HepG2 (cell line): Measurements from ENCODE around the gene CAMSAP2. TPM values are rescaled to one million over a fixed set of nuclear protein-coding genes. Genes with fewer than 3 reads are reported as not detected.

Experiments used
- BCL3 ChIP-seq: sonication (generic); formaldehyde crosslinking; IDR thresholded peaks from 2 replicates; pipeline ENCODE4 v1.5.1; 2020; ENCODE audit warnings: mild to moderate bottlenecking, missing genetic modification reagents, moderate library complexity
- CBX5 ChIP-seq: sonication (generic); formaldehyde crosslinking; IDR thresholded peaks from 2 replicates; pipeline ENCODE4 v1.4.0; 2020; ENCODE audit warnings: missing genetic modification reagents, borderline replicate concordance
- MXI1 ChIP-seq: IDR thresholded peaks from 3 replicates; pipeline ENCODE4 v1.6.1; 2012; ENCODE audit warnings: low read depth, low read length, inconsistent platforms, borderline replicate concordance
- RFX5 ChIP-seq: IDR thresholded peaks from 2 replicates; pipeline ENCODE4 v1.6.1; 2011; ENCODE audit warnings: low read depth, low read length, improper control_type of control experiment
- SMAD1 ChIP-seq: sonication (generic); formaldehyde crosslinking; IDR thresholded peaks from 2 replicates; pipeline ENCODE4 v1.4.0; 2020; ENCODE audit warnings: missing genetic modification reagents, low read depth, mild to moderate bottlenecking, borderline replicate concordance
- ZBTB42 ChIP-seq: sonication (generic); formaldehyde crosslinking; IDR thresholded peaks from 2 replicates; pipeline ENCODE4 v1.5.0; 2020; ENCODE audit warnings: mild to moderate bottlenecking, missing genetic modification reagents
- ZFAT ChIP-seq: sonication (generic); formaldehyde crosslinking; conservative IDR thresholded peaks from 2 replicates; pipeline ENCODE4 v1.8.1; 2023; ENCODE audit warnings: missing genetic modification reagents, inconsistent platforms
- ZNF292 ChIP-seq: sonication (generic); formaldehyde crosslinking; IDR thresholded peaks from 2 replicates; pipeline ENCODE4 v1.8.1; 2022; ENCODE audit warnings: mild to moderate bottlenecking, low read depth, missing genetic modification reagents, borderline replicate concordance
- ZNF619 ChIP-seq: sonication (generic); formaldehyde crosslinking; IDR thresholded peaks from 2 replicates; pipeline ENCODE4 v1.4.0; 2020; ENCODE audit warnings: mild to moderate bottlenecking, missing genetic modification reagents
- ZSCAN5A ChIP-seq: sonication (generic); formaldehyde crosslinking; IDR thresholded peaks from 2 replicates; pipeline ENCODE4 v1.8.0; 2022; ENCODE audit warnings: mild to moderate bottlenecking, missing genetic modification reagents, borderline replicate concordance
- polyA plus RNA-seq, 8 experiments: library from polyadenylated mRNA; depleted of rRNA in 3 of 8; stranded (reverse) in 7 of 8; unstranded in 1 of 8; fragments of >200 nt; fragmentation: Illumina TruSeq in 4 of 8; extraction: Trizol in 4 of 8; gene quantifications; 2 replicates each; pipeline versions ENCODE4 v1.2.1 to v1.2.3, GENCODE V29; 2011 to 2016; ENCODE audit warnings: low read depth in 4 of 8, missing spikeins in 1 of 8, mixed read lengths in 1 of 8; ENCODE audit not compliant: insufficient read depth in 1 of 8
- total RNA-seq, 5 experiments: library from RNA; depleted of rRNA; stranded (reverse); fragments of >200 nt; fragmentation: Illumina TruSeq; extraction: Trizol; gene quantifications; 2 replicates each; pipeline ENCODE4 v1.2.3, GENCODE V29; 2016; ENCODE audit warnings: low read depth in 1 of 5
- TF ChIP-seq, protein P1 (sequence below): sonication (generic); formaldehyde crosslinking; IDR thresholded peaks from 2 replicates; pipeline ENCODE4 v1.5.0; 2020; ENCODE audit warnings: mild to moderate bottlenecking, missing genetic modification reagents, borderline replicate concordance
- TF ChIP-seq, protein P2 (sequence below): sonication (generic); formaldehyde crosslinking; IDR thresholded peaks from 2 replicates; pipeline ENCODE4 v1.5.1; 2020; ENCODE audit warnings: mild to moderate bottlenecking, missing genetic modification reagents, borderline replicate concordance

CAMSAP2 gene
- total and polyA plus RNA-seq, 2 of the 13 experiments (the other 11 are each of a cell fraction or from before 2014, with no cell fraction given): 3.4 to 8.2 TPM

DNA sequence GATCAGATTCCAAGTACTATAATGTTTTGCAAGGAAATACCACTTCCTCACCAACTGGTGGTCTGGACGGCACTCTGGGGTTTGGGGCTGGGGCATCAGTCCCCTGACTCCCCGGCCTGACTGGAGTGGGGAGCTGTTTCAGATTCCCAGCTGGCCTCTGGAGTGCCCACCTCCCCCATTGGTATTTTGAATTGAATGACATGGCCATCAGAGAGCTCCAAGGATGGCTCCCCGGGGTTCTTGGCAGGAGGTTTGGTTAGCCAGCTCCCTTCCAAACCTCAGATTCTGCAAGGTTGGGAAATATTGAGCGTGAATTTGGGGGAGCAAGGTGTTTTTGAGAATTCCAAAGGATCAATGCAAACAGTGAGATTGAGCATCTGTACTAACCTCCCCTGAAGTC lies 153.9 kb downstream of the CAMSAP2 start (continued):
- TF ChIP-seq, protein P1, sequence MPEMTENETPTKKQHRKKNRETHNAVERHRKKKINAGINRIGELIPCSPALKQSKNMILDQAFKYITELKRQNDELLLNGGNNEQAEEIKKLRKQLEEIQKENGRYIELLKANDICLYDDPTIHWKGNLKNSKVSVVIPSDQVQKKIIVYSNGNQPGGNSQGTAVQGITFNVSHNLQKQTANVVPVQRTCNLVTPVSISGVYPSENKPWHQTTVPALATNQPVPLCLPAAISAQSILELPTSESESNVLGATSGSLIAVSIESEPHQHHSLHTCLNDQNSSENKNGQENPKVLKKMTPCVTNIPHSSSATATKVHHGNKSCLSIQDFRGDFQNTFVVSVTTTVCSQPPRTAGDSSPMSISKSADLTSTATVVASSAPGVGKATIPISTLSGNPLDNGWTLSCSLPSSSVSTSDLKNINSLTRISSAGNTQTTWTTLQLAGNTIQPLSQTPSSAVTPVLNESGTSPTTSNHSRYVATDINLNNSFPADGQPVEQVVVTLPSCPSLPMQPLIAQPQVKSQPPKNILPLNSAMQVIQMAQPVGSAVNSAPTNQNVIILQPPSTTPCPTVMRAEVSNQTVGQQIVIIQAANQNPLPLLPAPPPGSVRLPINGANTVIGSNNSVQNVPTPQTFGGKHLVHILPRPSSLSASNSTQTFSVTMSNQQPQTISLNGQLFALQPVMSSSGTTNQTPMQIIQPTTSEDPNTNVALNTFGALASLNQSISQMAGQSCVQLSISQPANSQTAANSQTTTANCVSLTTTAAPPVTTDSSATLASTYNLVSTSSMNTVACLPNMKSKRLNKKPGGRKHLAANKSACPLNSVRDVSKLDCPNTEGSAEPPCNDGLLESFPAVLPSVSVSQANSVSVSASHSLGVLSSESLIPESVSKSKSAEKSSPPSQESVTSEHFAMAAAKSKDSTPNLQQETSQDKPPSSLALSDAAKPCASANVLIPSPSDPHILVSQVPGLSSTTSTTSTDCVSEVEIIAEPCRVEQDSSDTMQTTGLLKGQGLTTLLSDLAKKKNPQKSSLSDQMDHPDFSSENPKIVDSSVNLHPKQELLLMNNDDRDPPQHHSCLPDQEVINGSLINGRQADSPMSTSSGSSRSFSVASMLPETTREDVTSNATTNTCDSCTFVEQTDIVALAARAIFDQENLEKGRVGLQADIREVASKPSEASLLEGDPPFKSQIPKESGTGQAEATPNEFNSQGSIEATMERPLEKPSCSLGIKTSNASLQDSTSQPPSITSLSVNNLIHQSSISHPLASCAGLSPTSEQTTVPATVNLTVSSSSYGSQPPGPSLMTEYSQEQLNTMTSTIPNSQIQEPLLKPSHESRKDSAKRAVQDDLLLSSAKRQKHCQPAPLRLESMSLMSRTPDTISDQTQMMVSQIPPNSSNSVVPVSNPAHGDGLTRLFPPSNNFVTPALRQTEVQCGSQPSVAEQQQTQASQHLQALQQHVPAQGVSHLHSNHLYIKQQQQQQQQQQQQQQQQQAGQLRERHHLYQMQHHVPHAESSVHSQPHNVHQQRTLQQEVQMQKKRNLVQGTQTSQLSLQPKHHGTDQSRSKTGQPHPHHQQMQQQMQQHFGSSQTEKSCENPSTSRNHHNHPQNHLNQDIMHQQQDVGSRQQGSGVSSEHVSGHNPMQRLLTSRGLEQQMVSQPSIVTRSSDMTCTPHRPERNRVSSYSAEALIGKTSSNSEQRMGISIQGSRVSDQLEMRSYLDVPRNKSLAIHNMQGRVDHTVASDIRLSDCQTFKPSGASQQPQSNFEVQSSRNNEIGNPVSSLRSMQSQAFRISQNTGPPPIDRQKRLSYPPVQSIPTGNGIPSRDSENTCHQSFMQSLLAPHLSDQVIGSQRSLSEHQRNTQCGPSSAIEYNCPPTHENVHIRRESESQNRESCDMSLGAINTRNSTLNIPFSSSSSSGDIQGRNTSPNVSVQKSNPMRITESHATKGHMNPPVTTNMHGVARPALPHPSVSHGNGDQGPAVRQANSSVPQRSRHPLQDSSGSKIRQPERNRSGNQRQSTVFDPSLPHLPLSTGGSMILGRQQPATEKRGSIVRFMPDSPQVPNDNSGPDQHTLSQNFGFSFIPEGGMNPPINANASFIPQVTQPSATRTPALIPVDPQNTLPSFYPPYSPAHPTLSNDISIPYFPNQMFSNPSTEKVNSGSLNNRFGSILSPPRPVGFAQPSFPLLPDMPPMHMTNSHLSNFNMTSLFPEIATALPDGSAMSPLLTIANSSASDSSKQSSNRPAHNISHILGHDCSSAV (CRISPR knock-in tag): no peak
- TF ChIP-seq SMAD1 (no peak), MXI1 (no peak), CBX5 (CRISPR knock-in tag) (no peak), ZNF292 (CRISPR knock-in tag) (no peak), BCL3 (CRISPR knock-in tag) (no peak), ZSCAN5A (CRISPR knock-in tag) (no peak), ZBTB42 (CRISPR knock-in tag) (no peak), ZNF619 (CRISPR knock-in tag) (no peak), ZFAT (CRISPR knock-in tag) (no peak), RFX5 (no peak)
- TF ChIP-seq, protein P2, sequence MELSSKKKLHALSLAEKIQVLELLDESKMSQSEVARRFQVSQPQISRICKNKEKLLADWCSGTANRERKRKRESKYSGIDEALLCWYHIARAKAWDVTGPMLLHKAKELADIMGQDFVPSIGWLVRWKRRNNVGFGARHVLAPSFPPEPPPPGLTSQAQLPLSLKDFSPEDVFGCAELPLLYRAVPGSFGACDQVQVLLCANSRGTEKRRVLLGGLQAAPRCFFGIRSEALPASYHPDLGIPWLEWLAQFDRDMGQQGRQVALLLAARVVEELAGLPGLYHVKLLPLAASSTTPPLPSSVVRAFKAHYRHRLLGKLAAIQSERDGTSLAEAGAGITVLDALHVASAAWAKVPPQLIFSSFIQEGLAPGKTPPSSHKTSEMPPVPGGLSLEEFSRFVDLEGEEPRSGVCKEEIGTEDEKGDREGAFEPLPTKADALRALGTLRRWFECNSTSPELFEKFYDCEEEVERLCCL (CRISPR knock-in tag): no peak
